Thymus (tissue), 11 donors: ENCODE data around the gene LGR6. TPM values are rescaled to one million over a fixed set of nuclear protein-coding genes. Genes with fewer than 3 reads are reported as not detected.
A peak's percentile ranks its signal among the peaks of the same experiment; 100 is the strongest.

Experiments used
- DNase-seq, 9 donors: peaks; one replicate each; pipeline ENCODE4 v3.0.0-alpha.2; 2013; ENCODE audit warnings: low spot score in 9 of 9, low read depth in 6 of 9, missing footprints in 1 of 9
- H3K27ac ChIP-seq, 2 donors: one replicate each; pipeline ENCODE4 v1.5.1; 2013; ENCODE audit warnings: control low read depth in 1 of 2, low read depth in 1 of 2, low read length in 1 of 2, mild to moderate bottlenecking in 1 of 2, moderate library complexity in 1 of 2
- H3K27me3 ChIP-seq, 2 donors: one replicate each; pipeline ENCODE4 v1.5.1; 2013; ENCODE audit warnings: low read length in 1 of 2; ENCODE audit not compliant: control insufficient read depth in 2 of 2, insufficient read depth in 1 of 2
- H3K36me3 ChIP-seq, 2 donors: one replicate each; pipeline ENCODE4 v1.5.1; 2013; ENCODE audit warnings: low read length in 1 of 2, mild to moderate bottlenecking in 1 of 2, moderate library complexity in 1 of 2; ENCODE audit not compliant: control insufficient read depth in 2 of 2, insufficient read depth in 2 of 2
- H3K4me1 ChIP-seq, 2 donors: one replicate each; pipeline ENCODE4 v1.5.1; 2013; ENCODE audit warnings: low read length in 2 of 2; ENCODE audit not compliant: control insufficient read depth in 2 of 2, insufficient read depth in 2 of 2
- H3K4me3 ChIP-seq, 2 donors: one replicate each; pipeline ENCODE4 v1.5.1; 2013; ENCODE audit warnings: low read length in 2 of 2, control low read depth in 1 of 2, mild to moderate bottlenecking in 1 of 2
- H3K9me3 ChIP-seq, 2 donors: one replicate each; pipeline ENCODE4 v1.5.1; 2013; ENCODE audit warnings: low read length in 1 of 2, mild to moderate bottlenecking in 1 of 2; ENCODE audit not compliant: control insufficient read depth in 2 of 2, insufficient read depth in 1 of 2
- WGBS: extraction: QIAGEN DNeasy Blood & Tissue Kit; methylation state at CpG from one replicate; pipeline ENCODE4 v1.1.7; 2013; 5-methylcytosine and 5-hydroxymethylcytosine counted together
- polyA plus RNA-seq: library from polyadenylated mRNA; stranded (reverse); fragments of 200-250 nt; gene quantifications from one replicate; pipeline ENCODE4 v1.2.3, GENCODE V29; 2013
- total RNA-seq: library from RNA; stranded (reverse); fragments of 120-200 nt; gene quantifications from one replicate; pipeline ENCODE4 v1.2.4, GENCODE V29; 2013
- donor health status: healthy.

Gene LGR6
- total and polyA plus RNA-seq, 2 donors: 0.05 to 1.0 TPM

DNA sequence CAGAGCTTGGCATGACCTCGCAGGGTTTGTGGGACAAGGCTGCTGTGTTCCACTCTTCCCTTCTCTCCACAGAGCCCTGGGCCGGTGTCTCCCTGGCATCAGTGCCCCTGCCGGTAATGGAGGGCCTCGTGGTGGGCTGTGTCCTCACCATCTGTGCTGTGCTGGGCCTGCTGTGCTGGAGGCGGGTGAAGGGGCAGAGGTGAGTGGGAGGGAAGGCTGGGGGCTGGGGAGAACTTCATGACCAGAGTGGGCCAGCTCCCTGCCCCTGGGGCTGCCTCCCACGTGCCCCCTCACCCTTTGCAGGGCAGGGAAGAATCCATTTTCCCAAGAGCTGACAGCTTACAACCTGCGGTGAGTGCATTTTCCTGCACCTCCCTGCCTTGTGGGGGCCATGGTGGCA lies 12.0 kb upstream of the LGR6 start:
- Histone ChIP-seq H3K9me3 (no peaks in the 10 kb centered on the region), H3K36me3 (no peaks in the 10 kb centered on the region), H3K4me1 (peaks cover 0 to 18% of the 10 kb centered on the region in 2 donors), H3K27me3 (peaks cover 0 to 11% of the 10 kb centered on the region in 2 donors), H3K27ac (no peak overlapping the region), H3K4me3 (no peak overlapping the region)
- 95% methylated on average over 7 of the region's 7 CpGs for WGBS
- DNase-seq: no peak

DNA sequence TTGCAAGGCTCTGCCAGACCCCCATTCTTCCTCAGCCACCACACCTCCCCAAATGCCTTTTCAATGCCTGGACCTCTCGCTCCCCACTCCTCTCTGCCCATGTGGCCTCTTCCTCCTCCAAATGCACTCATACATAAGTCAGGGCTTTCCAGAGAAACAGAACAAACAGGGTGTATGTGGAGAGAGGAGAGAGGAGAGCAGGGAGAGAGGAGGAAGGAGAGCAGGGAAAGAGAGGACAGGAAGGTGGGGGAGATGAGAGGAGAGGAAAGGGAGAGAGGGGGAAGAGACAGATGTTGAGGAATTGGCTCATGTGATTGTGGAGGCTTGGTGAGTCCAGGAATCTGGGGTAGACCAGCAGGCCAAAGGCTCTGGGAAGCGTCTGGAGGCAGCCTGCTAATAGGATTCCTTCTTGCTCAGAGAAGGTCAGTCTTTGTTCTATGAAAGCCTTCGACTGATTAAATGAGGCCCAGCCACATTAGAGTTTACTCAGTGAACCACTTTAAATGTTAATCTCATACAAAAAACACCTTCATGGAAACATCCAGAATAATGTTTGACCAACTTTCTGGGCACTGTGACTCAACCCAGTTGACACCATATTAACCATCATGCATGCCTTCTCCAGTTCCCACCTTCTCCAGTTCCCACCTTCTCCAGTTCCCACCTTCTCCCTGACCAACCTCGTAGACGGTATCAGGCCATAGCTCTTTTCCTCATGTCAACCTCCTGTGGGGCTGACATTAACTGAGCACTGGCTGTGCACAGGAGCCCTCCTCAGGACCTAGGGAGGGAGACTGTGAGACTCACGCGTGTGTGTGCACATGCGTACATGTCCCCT lies 11.3 kb upstream of the LGR6 start:
- Histone ChIP-seq H3K27me3 (peaks cover 0 to 11% of the 10 kb centered on the region in 2 donors), H3K9me3 (no peaks in the 10 kb centered on the region), H3K27ac (no peak overlapping the region), H3K4me3 (no peak overlapping the region), H3K4me1 (peaks cover 0 to 18% of the 10 kb centered on the region in 2 donors), H3K36me3 (no peaks in the 10 kb centered on the region)
- DNase-seq: no peak
- WGBS: 96% methylated on average over 8 of the region's 8 CpGs

GRCh38 chr1:202184750-202185460 lies 8.7 kb upstream of the LGR6 start:
- peak in 4 of 9 donors; percentile 53 to 73 (median 66) for DNase-seq
- Histone ChIP-seq H3K9me3 (peaks cover 0 to 4% of the 10 kb centered on the region in 2 donors), H3K4me1 (peaks cover 0 to 18% of the 10 kb centered on the region in 2 donors), H3K4me3 (no peak overlapping the region), H3K27me3 (peaks cover 0 to 21% of the 10 kb centered on the region in 2 donors), H3K36me3 (no peaks in the 10 kb centered on the region), H3K27ac (no peak overlapping the region)
- WGBS: 32% methylated on average over 19 of the region's 19 CpGs

GRCh38 chr1:202186327-202186726 lies 7.3 kb upstream of the LGR6 start:
- no peaks in the 10 kb centered on the region for H3K36me3 ChIP-seq
- H3K27ac ChIP-seq: no peak overlapping the region
- peaks cover 0 to 18% of the 10 kb centered on the region in 2 donors for H3K4me1 ChIP-seq
- H3K4me3 ChIP-seq: no peak overlapping the region
- WGBS: 95% methylated on average over 7 of the region's 7 CpGs
- H3K27me3 ChIP-seq: peaks cover 0 to 24% of the 10 kb centered on the region in 2 donors
- DNase-seq: no peak
- peaks cover 0 to 4% of the 10 kb centered on the region in 2 donors for H3K9me3 ChIP-seq

GRCh38 chr1:202187041-202187671 lies 6.4 kb upstream of the LGR6 start:
- H3K9me3 ChIP-seq: peaks cover 0 to 4% of the 10 kb centered on the region in 2 donors
- H3K36me3 ChIP-seq: no peaks in the 10 kb centered on the region
- H3K4me1 ChIP-seq: peaks cover 0 to 18% of the 10 kb centered on the region in 2 donors
- H3K27me3 ChIP-seq: peaks cover 0 to 24% of the 10 kb centered on the region in 2 donors
- no peak for DNase-seq
- no peak overlapping the region for H3K27ac ChIP-seq
- H3K4me3 ChIP-seq: no peak overlapping the region
- 88% methylated on average over 8 of the region's 8 CpGs for WGBS

DNA sequence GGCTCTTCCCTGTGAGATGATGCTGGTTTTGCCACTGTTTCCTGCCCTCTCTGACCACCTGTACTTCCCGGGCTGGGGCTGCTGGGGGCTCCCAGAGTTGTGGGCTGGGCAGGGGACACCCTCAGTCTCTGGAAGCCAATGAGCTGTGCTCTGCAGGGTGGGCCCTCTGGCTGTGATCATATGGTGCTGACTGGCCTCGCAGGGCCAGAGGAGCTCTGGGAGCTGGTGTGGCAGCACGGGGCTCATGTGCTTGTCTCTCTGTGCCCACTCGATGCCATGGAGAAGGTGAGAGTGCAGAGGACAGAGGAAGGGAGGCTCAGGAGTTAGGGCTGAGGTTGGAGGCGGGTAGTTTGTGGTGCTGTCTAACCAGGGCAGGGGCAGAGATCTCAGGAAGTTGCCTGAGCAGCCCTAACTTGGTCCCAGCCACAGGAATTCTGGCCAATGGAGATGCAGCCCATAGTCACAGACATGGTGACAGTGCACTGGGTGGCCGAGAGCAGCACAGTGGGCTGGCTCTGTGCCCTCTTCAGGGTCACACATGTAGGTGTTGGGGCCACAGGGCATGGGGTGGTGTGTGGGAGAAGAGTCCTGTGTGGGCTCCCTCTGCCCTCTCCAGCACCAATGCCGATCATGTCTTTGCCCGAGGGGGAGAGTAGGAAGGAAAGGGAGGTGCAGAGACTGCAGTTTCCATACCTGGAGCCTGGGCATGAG lies 5.7 kb upstream of the LGR6 start:
- Histone ChIP-seq H3K27ac (no peak overlapping the region), H3K9me3 (peaks cover 0 to 4% of the 10 kb centered on the region in 2 donors), H3K36me3 (no peaks in the 10 kb centered on the region), H3K4me1 (peaks cover 0 to 19% of the 10 kb centered on the region in 2 donors), H3K4me3 (no peak overlapping the region), H3K27me3 (peaks cover under 1 to 28% of the 10 kb centered on the region in 2 donors)
- no peak for DNase-seq
- 87% methylated on average over 8 of the region's 8 CpGs for WGBS

GRCh38 chr1:202189001-202189790 lies 4.4 kb upstream of the LGR6 start:
- 66% methylated on average over 20 of the region's 20 CpGs for WGBS
- Histone ChIP-seq H3K4me1 (peaks cover 0 to 15% of the 10 kb centered on the region in 2 donors), H3K27me3 (peaks cover 13 to 40% of the 10 kb centered on the region in 2 donors)

More at GRCh38 chr1:202189001-202189790, 4.4 kb upstream of the LGR6 start:
- Histone ChIP-seq H3K36me3 (no peaks in the 10 kb centered on the region), H3K9me3 (peaks cover 0 to 4% of the 10 kb centered on the region in 2 donors), H3K4me3 (no peak overlapping the region), H3K27ac (no peak overlapping the region)
- peak in 6 of 9 donors; percentile 42 to 82 (median 60) for DNase-seq
